LoVo (cell line): ENCODE results near the gene NACC1.

ENCODE experiments used
- DNase-seq: peaks from one replicate; pipeline ENCODE4 v3.0.0-alpha.2; 2016; ENCODE audit warnings: low spot score

The NACC1 gene

DNA sequence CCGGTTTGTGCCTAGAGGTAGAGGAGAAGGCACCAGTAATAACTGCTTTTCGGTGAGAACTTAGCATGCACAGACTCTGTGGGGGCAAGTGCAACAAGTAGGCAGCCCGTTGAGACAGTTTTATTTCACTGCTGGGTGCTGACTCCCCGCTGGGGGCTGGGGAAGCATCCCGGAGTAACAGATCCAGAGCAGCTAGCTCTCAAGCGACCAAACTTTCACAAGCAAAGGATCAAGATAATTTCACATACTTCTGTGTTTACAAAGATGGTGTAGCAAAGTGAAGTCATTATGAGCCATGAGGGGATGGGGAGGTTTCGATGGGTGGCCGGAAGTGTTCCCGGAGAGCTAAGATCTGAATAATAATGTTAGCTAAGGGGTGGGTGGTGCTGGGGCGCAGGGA, 2.8 kb downstream of the NACC1 start:
- DNase-seq, result no peak

DNA sequence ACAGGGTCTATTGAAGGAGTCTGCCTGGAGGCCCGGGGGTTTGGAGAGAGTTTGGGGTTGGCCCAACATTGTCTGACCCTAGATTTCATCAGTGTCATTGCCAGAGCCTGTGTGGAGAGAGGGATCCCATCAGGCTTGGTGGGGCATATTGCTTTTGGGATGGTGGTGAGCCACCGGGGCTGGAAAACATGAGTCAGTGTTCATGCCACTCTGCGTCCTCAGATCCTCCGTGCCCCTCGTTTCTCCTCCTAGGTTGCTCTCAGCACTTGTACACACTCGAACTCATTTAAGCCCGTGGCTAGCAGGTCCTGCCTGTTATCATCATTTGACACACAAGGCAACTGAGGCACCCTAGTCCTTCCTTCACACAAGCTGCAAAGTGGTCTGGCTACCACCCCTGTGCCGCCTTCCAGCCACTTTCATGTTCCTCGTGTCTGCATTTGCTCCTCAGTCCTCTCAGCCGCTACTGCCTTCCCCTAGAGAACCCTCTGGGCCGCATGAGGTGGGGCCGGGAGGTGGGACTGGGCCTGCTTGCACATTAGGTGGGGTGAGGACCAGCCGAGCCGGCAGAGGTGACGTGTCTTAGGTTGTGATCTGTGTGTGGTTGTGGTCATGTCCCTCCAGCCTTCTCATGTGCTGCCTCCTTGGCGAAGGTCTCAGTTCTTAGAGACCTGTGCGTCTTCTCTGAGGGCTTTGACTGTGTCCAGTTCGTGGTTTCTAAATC, 3.6 kb downstream of the NACC1 start:
- no peak for DNase-seq

DNA sequence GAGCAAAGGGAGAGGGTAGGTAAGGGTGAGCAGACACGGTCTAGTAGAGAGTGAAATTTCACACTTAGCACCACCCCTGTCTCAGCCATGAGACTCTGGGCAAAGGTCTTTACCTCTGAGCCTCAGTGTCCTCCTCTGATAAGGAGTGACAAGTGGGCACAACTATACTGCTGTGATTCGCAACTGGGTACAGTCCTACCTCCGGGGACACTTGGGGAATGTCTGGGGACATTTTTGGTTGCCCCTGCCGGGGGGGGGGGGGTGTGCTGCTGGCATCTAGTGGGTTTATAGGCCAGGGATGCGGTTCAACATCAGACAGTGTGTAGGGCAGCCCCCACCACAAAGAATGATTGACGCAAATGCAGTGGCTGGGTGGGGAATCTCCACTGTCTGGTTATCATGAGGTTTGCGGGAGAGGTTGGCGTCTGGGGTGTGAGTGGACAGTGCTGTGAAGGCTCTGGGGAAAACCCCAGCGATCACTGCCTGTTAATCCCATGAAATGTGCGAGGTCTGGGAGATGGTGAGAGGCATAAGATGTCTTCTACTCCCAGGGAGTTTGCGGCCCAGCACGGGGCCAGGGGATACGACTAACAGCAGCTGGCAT, 4.3 kb downstream of the NACC1 start:
- no peak for DNase-seq

DNA sequence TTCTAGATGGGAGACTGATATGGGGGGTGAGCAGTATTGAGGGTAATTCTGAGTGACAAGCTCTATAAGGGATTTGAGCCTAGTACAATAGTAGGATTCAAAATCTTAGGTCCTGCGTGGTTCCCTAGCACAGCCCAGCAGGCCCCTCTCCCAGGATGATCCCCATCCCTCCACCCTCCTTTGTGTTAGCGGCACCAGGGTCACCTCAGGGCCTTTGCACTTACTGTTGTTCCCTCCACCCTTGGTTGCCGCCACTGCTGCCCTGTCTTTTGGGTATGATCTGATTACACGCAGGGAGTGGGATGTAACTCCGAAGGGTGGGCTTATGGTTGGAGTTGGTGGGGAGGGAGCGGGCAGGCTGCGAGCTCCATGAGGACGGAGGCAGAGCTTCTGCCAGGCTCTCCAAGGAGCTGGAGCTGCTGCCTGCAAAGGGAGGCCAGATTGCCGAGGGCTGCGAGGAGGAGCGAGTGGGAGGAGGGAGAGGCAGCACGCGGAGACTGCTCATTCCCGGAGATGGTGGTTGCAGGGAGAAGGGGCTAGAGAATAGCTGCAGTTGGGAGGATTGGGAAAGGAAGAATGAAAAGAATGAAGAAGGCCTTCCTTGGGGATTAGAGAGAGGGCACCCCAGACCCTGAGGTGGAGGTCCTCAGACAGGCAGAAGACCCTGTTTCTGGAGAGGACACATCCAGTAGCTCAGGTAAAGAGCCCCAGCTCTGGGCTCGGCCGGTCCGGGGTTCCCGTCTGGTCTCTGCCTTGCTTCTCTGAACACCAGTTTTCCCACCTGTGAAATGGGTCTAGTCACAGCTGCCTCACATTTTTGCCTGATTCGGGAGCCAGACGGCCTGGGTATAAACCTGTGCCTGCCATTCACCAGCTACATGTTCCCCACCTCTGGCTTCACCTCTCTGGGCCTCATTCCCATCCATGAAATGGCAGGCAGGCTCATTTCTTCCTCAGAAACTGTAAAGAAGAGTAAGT, 5.2 kb downstream of the NACC1 start:
- DNase-seq, result no peak

DNA sequence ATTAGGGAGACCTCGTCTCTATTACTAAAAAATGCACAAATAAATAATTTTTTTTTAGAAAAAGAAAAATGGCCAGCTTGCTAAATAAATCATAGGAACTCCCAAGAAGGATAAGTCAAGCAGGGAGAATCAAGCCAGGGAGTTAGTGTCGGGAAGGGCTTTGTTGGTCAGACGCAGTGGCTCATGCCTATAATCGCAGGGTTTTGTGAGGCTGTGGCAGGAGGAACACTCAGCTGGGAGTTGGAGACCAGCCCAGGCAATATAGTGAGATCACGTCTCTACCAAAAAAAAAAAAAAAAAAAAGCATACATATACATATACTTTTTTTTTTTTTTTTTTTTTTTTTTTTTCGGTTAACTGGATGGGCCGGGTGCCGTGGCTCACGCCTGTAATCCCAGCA, 9.0 kb downstream of the NACC1 start:
- DNase-seq, result no peak

DNA sequence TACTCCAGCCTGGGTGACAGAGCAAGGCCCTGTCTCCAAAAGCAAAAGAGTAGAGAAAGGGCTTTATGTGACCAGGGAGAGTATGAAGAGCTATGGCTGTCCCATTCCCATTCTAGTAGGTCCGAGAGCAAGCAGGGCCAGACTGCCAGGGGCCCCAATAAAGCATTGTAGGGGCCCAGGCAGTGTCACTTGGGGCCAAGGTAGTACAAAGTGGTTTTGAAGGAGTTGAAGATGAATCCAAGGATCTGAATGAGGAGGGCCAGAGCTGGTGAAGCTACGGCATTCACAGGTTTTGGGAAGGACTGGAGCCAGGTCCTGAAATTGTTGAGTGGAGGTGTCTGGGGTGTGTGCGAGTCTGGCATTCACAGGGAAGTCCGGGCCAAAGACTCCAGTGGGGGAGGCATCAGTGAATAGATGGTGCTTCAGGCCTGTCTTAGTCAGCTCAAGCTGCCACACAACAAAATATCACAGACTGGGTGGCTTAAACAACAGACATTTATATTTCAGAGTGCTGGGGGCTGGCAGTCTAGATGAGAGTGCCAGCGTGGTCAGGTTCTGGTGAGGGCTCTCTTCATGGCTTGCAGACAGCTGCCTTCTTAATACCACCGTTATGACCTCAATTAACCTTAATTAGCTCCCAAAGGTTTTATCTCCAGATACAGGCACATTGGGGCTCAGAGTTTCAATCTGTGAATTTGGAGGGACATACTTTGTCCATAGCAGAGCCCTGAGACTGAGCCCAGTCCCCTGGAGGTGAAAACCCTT, 9.9 kb downstream of the NACC1 start:
- no peak for DNase-seq

DNA sequence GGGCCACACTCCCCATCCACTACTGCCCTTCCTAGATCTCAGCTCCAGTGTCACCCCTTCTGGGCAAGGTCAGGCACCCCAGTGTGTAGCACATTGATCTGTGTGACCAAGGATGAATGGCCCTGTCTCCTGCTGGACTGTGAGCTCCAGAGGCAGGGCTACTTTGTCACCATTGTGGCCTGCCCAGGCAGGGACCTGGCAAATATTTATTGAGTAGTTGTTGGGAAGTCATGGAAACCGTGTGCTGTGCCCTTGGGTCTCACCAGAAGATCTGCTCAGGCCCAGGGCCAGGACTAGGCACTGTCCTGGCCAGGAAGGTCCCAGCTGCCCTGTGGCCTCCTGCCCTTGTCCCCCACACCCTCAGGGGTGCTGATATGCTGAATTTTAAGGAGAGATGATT, 10.5 kb downstream of the NACC1 start:
- no peak for DNase-seq

DNA sequence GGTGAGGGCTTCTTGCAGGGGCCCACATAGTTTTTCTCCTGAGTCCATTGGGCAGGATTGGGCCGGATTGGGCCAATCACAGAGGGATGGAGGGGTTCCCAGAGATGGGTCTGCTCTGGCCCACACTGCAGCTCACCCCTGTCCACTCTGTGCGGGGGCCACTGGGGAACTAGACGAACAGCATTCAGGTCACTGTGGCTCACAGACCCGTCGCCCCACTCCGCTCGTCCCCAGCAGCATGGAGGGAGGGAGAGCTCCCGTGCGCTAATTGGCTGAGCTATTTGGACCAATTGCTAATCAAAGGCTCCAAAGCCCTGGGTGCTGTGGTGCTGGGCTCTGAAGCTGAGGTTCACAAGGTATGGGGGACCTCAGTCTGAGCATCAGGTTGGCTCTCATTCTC, 11.3 kb downstream of the NACC1 start:
- no peak for DNase-seq

DNA sequence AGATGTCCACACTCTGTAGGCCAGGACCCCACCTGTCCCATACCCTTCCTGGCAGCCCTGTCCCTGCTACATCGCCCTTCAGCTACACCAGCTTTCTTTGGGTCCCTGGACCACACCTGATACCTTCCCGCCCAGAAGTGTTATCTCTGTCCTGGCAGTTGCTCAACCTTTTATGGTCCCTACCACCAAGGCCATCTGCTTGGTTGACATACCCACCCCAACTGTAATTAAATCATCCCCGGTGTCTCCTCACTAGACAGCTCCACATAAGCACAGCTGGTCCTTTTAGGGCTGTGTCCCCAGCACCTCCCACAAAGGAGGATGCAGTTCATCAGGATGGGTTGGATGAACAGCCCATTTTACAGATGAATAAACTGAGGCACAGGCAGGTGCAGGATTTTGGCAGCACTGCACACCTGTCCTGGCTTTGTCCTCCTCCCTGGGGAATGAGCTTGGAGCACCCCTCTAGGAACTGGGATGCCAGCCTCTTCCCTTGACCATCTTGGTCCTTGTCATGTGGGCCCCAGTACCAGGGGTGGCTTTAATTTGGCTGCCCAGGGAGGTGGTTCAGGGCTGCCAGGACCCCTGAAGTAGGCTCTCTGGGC, 12.9 kb downstream of the NACC1 start:
- no peak for DNase-seq

DNA sequence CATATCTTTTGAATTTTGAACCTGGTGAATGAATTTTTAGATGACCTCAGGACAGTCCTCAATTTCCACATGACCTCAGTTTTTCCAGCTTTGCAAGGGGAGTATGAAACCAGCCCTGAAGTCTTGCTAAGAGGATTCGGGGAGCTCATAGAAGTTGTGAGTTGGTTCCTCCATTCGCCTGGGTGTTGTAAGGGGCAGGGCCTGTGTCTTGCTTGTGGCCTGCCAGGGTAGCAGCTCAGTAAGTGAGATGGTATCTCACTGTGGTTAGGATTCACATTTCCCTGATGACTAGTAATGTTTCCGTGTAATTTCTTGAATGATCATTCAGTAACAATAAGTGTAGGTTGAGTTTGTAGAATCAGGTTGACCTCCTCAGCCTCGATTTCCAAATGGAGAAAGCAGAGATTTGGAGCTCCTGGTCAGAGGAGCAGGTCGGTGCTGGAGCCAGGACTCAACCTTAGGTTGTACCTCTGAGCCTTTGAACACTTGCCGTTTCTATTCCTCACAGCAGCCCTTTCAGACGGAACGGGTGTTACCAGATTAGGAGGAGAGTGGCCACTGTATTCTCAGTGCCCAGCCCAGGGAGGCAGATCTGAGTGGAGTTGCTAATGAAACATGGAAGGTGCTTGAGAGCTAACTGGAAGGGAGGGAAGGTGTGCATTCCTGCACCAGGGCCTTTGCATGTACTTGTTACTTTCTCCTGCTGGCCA, 14.6 kb downstream of the NACC1 start:
- DNase-seq, result no peak

DNA sequence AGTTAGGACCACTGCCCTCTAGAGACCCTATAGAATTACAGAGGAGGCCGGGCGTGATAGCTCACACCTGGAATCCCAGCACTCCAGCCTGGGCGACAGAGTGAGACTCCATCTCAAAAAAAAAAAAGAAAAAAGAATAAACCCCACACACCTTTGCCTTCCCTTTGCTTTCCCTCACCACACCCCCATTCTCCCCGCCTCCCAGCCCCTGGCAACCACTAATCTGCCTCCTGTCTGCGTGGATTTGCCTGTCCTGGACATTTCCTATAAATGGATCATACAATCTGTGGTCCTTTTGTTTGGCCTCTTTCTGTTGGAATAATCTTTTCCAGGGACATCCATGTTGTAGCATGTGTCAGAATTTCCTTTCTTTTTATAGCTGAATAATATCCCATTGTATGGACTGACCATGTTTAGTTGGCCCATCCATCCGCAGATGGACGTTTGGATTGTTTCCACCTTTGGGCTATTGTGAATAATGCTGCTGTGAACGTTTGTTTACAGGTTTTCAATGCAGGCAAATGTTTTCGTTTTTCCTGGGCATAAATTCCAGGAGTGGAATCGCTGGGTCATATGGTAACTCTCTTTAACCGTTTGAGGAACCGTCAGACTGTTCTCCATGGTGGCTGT, 15.3 kb downstream of the NACC1 start:
- no peak for DNase-seq

DNA sequence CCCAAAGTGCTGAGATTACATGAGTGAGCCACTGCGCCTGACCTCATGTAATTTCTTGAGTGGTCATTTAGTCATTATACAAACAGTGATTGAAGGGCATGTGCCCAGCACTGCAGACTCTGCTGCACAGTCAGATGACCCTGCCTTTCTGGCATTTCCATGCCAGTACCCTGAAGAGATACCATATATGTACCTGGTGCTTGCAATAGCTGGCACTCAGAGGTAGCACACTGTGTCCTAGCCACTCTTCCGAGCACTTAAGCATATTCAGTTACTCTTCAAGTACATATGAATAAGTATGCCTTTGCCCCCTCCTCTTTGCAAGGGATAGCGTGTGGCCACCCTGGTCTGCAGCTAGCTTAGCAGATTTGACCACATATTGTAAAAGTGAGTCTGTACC, 16.6 kb downstream of the NACC1 start:
- no peak for DNase-seq

DNA sequence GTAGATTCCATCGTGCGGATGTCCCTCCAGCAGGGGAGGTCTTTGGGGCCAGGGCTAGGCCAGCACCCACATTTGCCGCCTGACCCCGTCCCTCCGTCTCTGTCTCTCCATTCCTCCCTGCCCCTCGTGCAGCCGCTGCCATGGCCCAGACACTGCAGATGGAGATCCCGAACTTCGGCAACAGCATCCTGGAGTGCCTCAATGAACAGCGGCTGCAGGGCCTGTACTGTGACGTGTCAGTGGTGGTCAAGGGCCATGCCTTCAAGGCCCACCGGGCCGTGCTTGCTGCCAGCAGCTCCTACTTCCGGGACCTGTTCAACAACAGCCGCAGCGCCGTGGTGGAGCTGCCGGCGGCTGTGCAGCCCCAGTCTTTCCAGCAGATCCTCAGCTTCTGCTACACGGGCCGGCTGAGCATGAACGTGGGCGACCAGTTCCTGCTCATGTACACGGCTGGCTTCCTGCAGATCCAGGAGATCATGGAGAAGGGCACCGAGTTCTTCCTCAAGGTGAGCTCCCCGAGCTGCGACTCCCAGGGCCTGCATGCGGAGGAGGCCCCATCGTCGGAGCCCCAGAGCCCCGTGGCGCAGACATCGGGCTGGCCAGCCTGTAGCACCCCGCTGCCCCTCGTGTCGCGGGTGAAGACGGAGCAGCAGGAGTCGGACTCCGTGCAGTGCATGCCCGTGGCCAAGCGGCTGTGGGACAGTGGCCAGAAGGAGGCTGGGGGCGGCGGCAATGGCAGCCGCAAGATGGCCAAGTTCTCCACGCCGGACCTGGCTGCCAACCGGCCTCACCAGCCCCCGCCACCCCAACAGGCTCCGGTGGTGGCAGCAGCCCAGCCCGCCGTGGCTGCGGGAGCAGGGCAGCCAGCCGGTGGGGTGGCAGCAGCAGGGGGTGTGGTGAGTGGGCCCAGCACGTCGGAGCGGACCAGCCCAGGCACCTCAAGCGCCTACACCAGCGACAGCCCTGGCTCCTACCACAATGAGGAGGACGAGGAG, 17.3 kb downstream of the NACC1 start:
- no peak for DNase-seq

DNA sequence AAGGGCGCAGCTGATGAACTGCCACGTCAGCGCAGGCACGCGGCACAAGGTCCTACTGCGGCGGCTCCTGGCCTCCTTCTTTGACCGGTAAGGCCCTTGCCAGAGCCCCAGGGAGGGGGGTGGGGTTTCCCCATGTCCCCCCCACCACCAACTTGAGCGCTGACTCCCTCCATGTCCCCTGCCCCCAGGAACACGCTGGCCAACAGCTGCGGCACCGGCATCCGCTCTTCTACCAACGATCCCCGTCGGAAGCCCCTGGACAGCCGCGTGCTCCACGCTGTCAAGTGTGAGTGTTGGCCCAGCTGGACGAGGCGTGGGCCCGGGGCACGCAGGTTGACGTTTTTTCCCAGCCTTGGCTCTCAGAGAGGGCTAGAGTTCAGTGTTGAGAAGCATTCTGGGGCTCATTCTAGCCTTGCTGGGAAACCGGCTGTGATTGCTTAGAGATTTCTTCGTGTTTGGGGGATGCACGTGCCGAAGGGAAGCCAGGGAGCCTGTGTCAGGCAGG, 19.3 kb downstream of the NACC1 start:
- no peak for DNase-seq

DNA sequence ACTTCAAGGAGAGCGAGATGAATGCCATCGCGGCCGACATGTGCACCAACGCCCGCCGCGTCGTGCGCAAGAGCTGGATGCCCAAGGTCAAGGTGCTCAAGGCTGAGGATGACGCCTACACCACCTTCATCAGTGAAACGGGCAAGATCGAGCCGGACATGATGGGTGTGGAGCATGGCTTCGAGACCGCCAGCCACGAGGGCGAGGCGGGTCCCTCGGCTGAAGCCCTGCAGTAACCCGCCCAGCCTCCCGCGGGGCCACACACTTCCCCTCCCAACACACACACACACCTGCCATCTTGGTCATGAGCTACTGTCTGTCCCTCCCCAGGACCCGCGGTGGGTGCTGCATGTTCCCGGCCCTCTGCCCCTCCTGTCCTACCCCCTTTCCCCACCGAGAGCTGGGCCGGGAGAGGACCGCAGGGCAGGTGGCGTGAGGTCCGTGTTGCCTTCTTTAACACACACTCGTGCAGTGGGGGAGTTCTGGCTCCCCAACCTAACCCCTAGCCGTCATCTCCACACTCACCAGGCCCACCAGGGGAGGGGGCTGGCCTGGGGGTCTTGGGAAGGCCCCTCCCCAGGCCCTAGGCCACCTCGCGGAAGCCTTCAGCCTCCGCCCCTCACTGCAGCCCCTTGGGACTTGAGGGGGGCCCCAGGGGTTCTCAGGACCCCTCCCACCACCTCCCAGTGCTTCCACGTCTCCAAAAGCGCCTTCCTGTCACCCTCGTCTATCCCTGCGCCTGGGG, 20.3 kb downstream of the NACC1 start:
- DNase-seq, result no peak

DNA sequence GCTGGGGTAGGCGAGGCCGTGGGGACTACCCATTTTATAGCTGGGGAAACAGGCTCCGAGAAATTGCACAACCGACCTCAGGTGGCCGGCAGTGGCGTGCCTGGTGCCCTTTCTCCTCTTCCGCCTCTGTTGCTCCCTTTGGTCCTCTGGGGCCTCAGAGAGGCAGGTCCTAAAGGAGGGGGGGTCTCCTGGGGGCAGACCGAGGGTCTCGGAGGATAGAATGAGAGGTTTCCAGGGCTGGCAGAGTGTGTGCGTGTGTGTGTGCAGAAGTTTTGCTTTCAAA, 20.8 kb downstream of the NACC1 start:
- no peak for DNase-seq

DNA sequence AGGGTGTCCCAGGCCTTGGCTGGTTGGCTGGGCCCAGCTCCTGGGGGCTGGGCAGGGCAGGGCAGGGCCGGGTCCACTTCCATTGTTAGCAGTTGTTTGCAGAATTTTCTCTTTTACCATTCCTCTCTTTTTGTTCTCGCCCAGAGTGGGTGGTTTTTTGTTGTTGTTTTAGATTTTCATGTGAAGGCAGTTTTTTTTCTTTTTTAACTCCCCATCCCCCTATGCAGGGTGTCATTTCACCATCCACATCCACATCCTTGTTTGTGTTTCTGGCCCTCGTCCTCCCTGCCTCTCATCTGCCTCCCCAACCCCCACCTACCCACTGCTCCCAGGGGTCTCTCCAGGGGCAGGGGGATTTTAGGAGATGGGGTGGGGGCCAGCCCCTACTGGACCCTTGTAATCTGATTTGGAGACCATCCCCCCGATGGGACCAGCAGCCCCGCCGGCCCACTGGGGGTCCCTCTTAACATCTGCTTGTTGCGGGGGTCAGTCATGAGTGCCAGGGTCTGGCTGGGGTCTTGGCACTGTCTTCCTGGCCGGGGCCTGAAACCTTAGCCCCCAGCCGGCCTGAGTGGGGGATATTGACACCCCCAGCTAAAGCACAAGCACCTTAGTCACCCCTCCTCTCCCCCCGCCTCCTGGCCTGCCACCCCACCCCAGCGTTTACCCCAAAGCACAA, 21.7 kb downstream of the NACC1 start:
- DNase-seq, result no peak
